A549 (cell line): ENCODE results near the gene TTC16. TPM values are rescaled to one million over a fixed set of nuclear protein-coding genes. Genes with fewer than 3 reads are reported as not detected.
A peak's percentile ranks its signal among the peaks of the same experiment; 100 is the strongest.

Experiments used
- ATAC-seq, 2 experiments: fragments of 200-7000 bp in 1 of 2; fragments of >200 bp in 1 of 2; cut with Nextera tagmentation in 1 of 2; cut with Tn5 transposase in 1 of 2; 3 replicates each; pipeline versions ENCODE4 v1.8.0 to v1.9.1; 2018 to 2020; ENCODE audit warnings: mild to moderate bottlenecking in 1 of 2, moderate library complexity in 1 of 2
- CTCF ChIA-PET: fragments of 300-600 bp; sonication (Branson Sonifier 250); formaldehyde crosslinking; extraction: SDS; loops from one replicate; lab custom pipeline; 2021; ENCODE audit warnings: antibody characterized with exemption, inconsistent platforms; lab: Yijun Ruan, JAX
- POLR2A ChIA-PET: fragments of 350-600 bp; formaldehyde crosslinking; extraction: SDS; loops from one replicate; lab custom pipeline; 2021; ENCODE audit warnings: antibody characterized with exemption, inconsistent platforms; lab: Yijun Ruan, JAX
- DNase-seq, 2 experiments: peaks; one replicate each; pipeline versions ENCODE4 v3.0.0 to v3.0.0-alpha.2; 2011 to 2016; ENCODE audit warnings: low read depth in 1 of 2, low spot score in 1 of 2
- FAIRE-seq: peaks from 2 replicates; lab custom pipeline; 2011; peaks lifted over from hg19 to GRCh38; lab: Jason Lieb, UNC
- H3K27ac ChIP-seq, 2 experiments: fragments of >200 bp; sonication (Bioruptor Twin); formaldehyde crosslinking; 3 replicates each; pipeline ENCODE4 v1.5.1; 2016 to 2017
- H3K4me1 ChIP-seq: fragments of >200 bp; sonication (Bioruptor Twin); formaldehyde crosslinking; 3 replicates; pipeline ENCODE4 v1.6.1; 2016
- H3K4me2 ChIP-seq: fragments of >200 bp; sonication (Bioruptor Twin); formaldehyde crosslinking; 3 replicates; pipeline ENCODE4 v1.6.1; 2016
- H3K4me3 ChIP-seq: fragments of >200 bp; sonication (Bioruptor Twin); formaldehyde crosslinking; 3 replicates; pipeline ENCODE4 v1.5.1; 2016
- H3K9me3 ChIP-seq: fragments of >200 bp; sonication (Bioruptor Twin); formaldehyde crosslinking; 3 replicates; pipeline ENCODE4 v1.6.1; 2016
- ATOH8 ChIP-seq: fragments of 250-450 bp; sonication (Bioruptor Pico); IDR thresholded peaks from 2 replicates; pipeline ENCODE4 v1.5.0; 2020; ENCODE audit warnings: low read depth, mild to moderate bottlenecking, moderate library complexity
- BHLHE40 ChIP-seq: IDR thresholded peaks from 2 replicates; pipeline ENCODE4 v1.6.1; 2012; ENCODE audit warnings: low read depth, low read length, inconsistent platforms
- CBX8 ChIP-seq: fragments of 200-600 bp; sonication (generic); IDR thresholded peaks from 2 replicates; pipeline ENCODE4 v1.6.1; 2016
- CEBPB ChIP-seq, 2 experiments: fragments of >200 bp in 1 of 2; sonication (Bioruptor Twin) in 1 of 2; formaldehyde crosslinking in 1 of 2; IDR thresholded peaks; 2 replicates each; pipeline ENCODE4 v1.6.1; 2012 to 2016
- CTCF ChIP-seq: fragments of >200 bp; sonication (Bioruptor Twin); formaldehyde crosslinking; IDR thresholded peaks from 3 replicates; pipeline ENCODE4 v1.5.1; 2016
- ELK1 ChIP-seq: fragments of 150-350 bp; IDR thresholded peaks from 2 replicates; pipeline ENCODE4 v1.6.1; 2014; ENCODE audit warnings: low read depth, mild to moderate bottlenecking, low read length
- EP300 ChIP-seq, 2 experiments: fragments of >200 bp; sonication (Bioruptor Twin); formaldehyde crosslinking; IDR thresholded peaks; 2 replicates in 1 of 2; 3 replicates in 1 of 2; pipeline ENCODE4 v1.6.1; 2016 to 2017
- ESRRA ChIP-seq: fragments of 150-350 bp; IDR thresholded peaks from 2 replicates; pipeline ENCODE4 v1.6.1; 2014; ENCODE audit warnings: mild to moderate bottlenecking, low read length, borderline replicate concordance
- FOXS1 ChIP-seq: fragments of 250-450 bp; sonication (Bioruptor Pico); IDR thresholded peaks from 2 replicates; pipeline ENCODE4 v1.5.0; 2020; ENCODE audit warnings: mild to moderate bottlenecking, moderate library complexity
- HOXB5 ChIP-seq: fragments of 250-450 bp; sonication (Bioruptor Pico); IDR thresholded peaks from 2 replicates; pipeline ENCODE4 v1.5.0; 2020; ENCODE audit warnings: mild to moderate bottlenecking, moderate library complexity
- JUN ChIP-seq, 2 experiments: fragments of >200 bp; sonication (Bioruptor Twin); formaldehyde crosslinking; IDR thresholded peaks; 2 replicates in 1 of 2; 3 replicates in 1 of 2; pipeline ENCODE4 v1.6.1; 2016 to 2017
- KDM5A ChIP-seq: fragments of 200-600 bp; sonication (generic); IDR thresholded peaks from 2 replicates; pipeline ENCODE4 v1.6.1; 2016; ENCODE audit warnings: antibody characterized with exemption, mild to moderate bottlenecking
- MAZ ChIP-seq: fragments of 150-350 bp; IDR thresholded peaks from 2 replicates; pipeline ENCODE4 v1.6.1; 2014; ENCODE audit warnings: antibody characterized with exemption, low read depth, low read length, borderline replicate concordance
- NPAS2 ChIP-seq: fragments of 250-450 bp; sonication (Bioruptor Pico); IDR thresholded peaks from 2 replicates; pipeline ENCODE4 v1.8.0; 2022; ENCODE audit warnings: mild to moderate bottlenecking, moderate library complexity, borderline replicate concordance
- NR3C1 ChIP-seq: fragments of >200 bp; sonication (Bioruptor Twin); formaldehyde crosslinking; IDR thresholded peaks from 3 replicates; pipeline ENCODE4 v1.6.1; 2017
- RFX5 ChIP-seq: fragments of 450-650 bp; IDR thresholded peaks from 2 replicates; pipeline ENCODE4 v1.7.1; 2014; ENCODE audit warnings: antibody characterized with exemption, mild to moderate bottlenecking, moderate library complexity
- SMC3 ChIP-seq: fragments of >200 bp; sonication (Bioruptor Twin); formaldehyde crosslinking; IDR thresholded peaks from 3 replicates; pipeline ENCODE4 v1.6.1; 2018; ENCODE audit warnings: inconsistent platforms
- ZC3H11A ChIP-seq: fragments of 450-650 bp; IDR thresholded peaks from 2 replicates; pipeline ENCODE4 v1.6.1; 2014; ENCODE audit warnings: antibody characterized with exemption, mild to moderate bottlenecking
- ZFP36 ChIP-seq: fragments of 450-650 bp; IDR thresholded peaks from 2 replicates; pipeline ENCODE4 v1.6.1; 2014; ENCODE audit warnings: borderline replicate concordance; ENCODE audit not compliant: partially characterized antibody
- ZSCAN20 ChIP-seq: fragments of 250-450 bp; sonication (Bioruptor Pico); IDR thresholded peaks from 2 replicates; pipeline ENCODE4 v1.8.0; 2022; ENCODE audit warnings: mild to moderate bottlenecking, moderate library complexity
- WGBS: methylation state at CpG from one replicate; pipeline ENCODE4 v1.1.6; 2017; ENCODE audit errors: missing lambda C conversion rate; 5-methylcytosine and 5-hydroxymethylcytosine counted together
- polyA plus RNA-seq, 4 experiments: library from polyadenylated mRNA; depleted of rRNA in 3 of 4; stranded (reverse); fragments of >200 nt; fragmentation: RNase III in 1 of 4; extraction: RNeasy Plus Mini Kit Qiagen cat#74134 plus additional on column Dnase treatment in 1 of 4; gene quantifications; 2 replicates in 3 of 4; 3 replicates in 1 of 4; pipeline ENCODE4 v1.2.3, GENCODE V29; 2011 to 2017
- TF ChIP-seq, protein P1 (sequence below): fragments of 200-600 bp; sonication (generic); IDR thresholded peaks from 2 replicates; pipeline ENCODE4 v1.6.1; 2016; ENCODE audit warnings: antibody characterized with exemption, mild to moderate bottlenecking, moderate library complexity

The TTC16 gene
- polyA plus RNA-seq, 2 of the 4 experiments (the other 2 are of a cell fraction) = not detected

GRCh38 chr9:127710204-127710783 is 5.6 kb upstream of the TTC16 start:
- DNase-seq (no peak), FAIRE-seq (no peak), ATAC-seq (no peak)
- POLR2A ChIA-PET = no interaction called here
- no peak overlapping the region for H3K4me2 ChIP-seq
- CTCF ChIA-PET = interaction anchor here (1.4 to 4.2 kb wide), 4 partner anchors 14 to 211 kb away, joined by 3 to 26 read pairs (median 4); partner anchors contain the start of gene TOR2A
- H3K4me1 ChIP-seq = peaks cover 6% of the 10 kb centered on the region; the same call in 1 of the 3 replicates
- H3K27ac ChIP-seq = no peak overlapping the region
- TF ChIP-seq MAZ (no peak), SMC3 (no peak), ZFP36 (peak; percentile 53)
- TF ChIP-seq, all 56 proteins: peak for 1
- H3K9me3 ChIP-seq = no peaks in the 10 kb centered on the region
- H3K4me3 ChIP-seq = no peak overlapping the region
- WGBS = 92% methylated on average over 10 of the region's 10 CpGs

DNA sequence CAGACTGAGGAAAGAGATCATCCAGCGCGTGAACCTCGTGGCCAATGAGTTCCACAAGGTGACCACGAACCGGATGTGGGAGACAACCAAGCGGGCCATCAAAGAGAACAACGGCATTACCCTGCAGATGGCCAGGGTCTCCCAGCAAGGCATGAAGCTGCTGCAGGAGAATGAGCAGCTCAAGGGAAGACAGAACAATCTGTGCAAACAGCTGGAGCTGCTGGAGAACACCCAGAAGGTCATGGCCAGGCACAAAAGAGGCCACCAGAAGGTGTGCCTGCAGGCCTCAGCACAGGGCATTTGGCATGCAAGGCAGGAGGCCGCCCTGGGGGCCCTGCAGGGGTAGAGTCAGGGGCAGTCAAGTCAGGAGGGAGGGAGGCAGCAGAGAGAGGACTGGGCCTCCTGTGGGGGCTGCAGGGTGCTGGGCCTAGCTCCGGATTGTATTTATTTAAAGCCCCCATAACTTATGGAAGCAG is 4.6 kb upstream of the TTC16 start:
- DNase-seq = no peak
- no peak for FAIRE-seq
- POLR2A ChIA-PET = no interaction called here
- Histone ChIP-seq H3K27ac (no peak overlapping the region), H3K4me3 (no peak overlapping the region), H3K4me1 (peaks cover 9% of the 10 kb centered on the region; the same call in 1 of the 3 replicates), H3K9me3 (no peaks in the 10 kb centered on the region), H3K4me2 (no peak overlapping the region)
- TF ChIP-seq NPAS2 (CRISPR knock-in tag) = no peak
- no peak for TF ChIP-seq MAZ
- no peak for TF ChIP-seq ZC3H11A
- TF ChIP-seq FOXS1 (CRISPR knock-in tag) = no peak
- TF ChIP-seq, protein P1, sequence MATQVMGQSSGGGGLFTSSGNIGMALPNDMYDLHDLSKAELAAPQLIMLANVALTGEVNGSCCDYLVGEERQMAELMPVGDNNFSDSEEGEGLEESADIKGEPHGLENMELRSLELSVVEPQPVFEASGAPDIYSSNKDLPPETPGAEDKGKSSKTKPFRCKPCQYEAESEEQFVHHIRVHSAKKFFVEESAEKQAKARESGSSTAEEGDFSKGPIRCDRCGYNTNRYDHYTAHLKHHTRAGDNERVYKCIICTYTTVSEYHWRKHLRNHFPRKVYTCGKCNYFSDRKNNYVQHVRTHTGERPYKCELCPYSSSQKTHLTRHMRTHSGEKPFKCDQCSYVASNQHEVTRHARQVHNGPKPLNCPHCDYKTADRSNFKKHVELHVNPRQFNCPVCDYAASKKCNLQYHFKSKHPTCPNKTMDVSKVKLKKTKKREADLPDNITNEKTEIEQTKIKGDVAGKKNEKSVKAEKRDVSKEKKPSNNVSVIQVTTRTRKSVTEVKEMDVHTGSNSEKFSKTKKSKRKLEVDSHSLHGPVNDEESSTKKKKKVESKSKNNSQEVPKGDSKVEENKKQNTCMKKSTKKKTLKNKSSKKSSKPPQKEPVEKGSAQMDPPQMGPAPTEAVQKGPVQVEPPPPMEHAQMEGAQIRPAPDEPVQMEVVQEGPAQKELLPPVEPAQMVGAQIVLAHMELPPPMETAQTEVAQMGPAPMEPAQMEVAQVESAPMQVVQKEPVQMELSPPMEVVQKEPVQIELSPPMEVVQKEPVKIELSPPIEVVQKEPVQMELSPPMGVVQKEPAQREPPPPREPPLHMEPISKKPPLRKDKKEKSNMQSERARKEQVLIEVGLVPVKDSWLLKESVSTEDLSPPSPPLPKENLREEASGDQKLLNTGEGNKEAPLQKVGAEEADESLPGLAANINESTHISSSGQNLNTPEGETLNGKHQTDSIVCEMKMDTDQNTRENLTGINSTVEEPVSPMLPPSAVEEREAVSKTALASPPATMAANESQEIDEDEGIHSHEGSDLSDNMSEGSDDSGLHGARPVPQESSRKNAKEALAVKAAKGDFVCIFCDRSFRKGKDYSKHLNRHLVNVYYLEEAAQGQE = no peak
- TF ChIP-seq ELK1 = no peak
- TF ChIP-seq HOXB5 (CRISPR knock-in tag) = no peak
- no peak for TF ChIP-seq KDM5A
- TF ChIP-seq EP300 (IDR thresholded peaks at IDR 0.05) = no peak
- no peak for TF ChIP-seq CEBPB (IDR thresholded peaks at IDR 0.05)
- no peak for TF ChIP-seq ESRRA
- no peak for TF ChIP-seq JUN (IDR thresholded peaks at IDR 0.05)
- 89% methylated on average over 9 of the region's 9 CpGs for WGBS
- no peak for ATAC-seq
- CTCF ChIA-PET = interaction anchor here (0.5 to 4.2 kb wide), 6 partner anchors 14 to 159 kb away, joined by 3 to 26 read pairs (median 4); partner anchors contain the start of genes CDK9 and TOR2A

GRCh38 chr9:127711831-127712274 is 4.0 kb upstream of the TTC16 start:
- WGBS = 89% methylated on average over 8 of the region's 11 CpGs
- no peak for TF ChIP-seq BHLHE40
- no peak for TF ChIP-seq CBX8
- no peak for TF ChIP-seq EP300 (IDR thresholded peaks at IDR 0.05)
- TF ChIP-seq ZC3H11A = no peak
- no peak for TF ChIP-seq ATOH8 (CRISPR knock-in tag)
- TF ChIP-seq ZSCAN20 = no peak
- TF ChIP-seq CTCF = no peak
- no peak for TF ChIP-seq RFX5
- no peak for TF ChIP-seq NR3C1
- TF ChIP-seq ESRRA = no peak
- POLR2A ChIA-PET = no interaction called here

More at GRCh38 chr9:127711831-127712274, 4.0 kb upstream of the TTC16 start:
- H3K4me2 ChIP-seq = no peak overlapping the region
- no peaks in the 10 kb centered on the region for H3K9me3 ChIP-seq
- no peak overlapping the region for H3K4me3 ChIP-seq
- CTCF ChIA-PET = interaction anchor here (0.5 to 4.2 kb wide), 6 partner anchors 8 to 89 kb away, joined by 3 to 26 read pairs (median 4); partner anchors contain the start of genes CDK9 and TOR2A
- FAIRE-seq (no peak), DNase-seq (no peak), ATAC-seq (no peak)
- H3K4me1 ChIP-seq = peaks cover 10% of the 10 kb centered on the region; the same call in 1 of the 3 replicates
- no peak overlapping the region for H3K27ac ChIP-seq
